ENCODE measurements around the gene RAMP3. TPM values are rescaled to one million over a fixed set of nuclear protein-coding genes. Genes with fewer than 3 reads are reported as not detected.

Gene RAMP3
- polyA plus RNA-seq, 2 of the 4 experiments (the other 2 are of a cell fraction), result not detected

DNA sequence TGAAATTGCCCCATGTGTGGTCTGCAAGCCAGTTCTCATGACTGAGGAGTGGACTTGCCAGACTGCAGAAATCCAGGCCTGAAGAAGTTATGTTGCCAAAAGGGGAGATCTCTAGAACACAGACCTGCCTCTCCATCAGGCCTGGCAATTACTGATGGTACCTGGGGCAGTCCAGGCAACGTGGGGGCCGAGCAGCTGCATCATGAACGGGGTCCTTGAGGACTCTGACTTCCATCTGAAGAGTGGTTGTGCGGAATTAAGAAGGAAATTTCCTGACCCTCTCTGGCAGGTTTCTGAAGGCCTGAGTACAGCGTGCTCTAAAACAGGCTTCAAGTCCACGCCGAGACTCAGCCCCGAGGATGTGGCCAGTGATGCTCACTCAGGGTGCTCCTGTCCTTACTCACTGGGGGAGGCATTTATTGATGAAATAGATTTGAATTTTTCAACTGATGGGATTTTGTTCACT, 30.4 kb downstream of the RAMP3 start:
- Histone ChIP-seq H3K27ac (no peak overlapping the region), H3K9me3 (no peaks in the 10 kb centered on the region), H3K4me3 (no peak overlapping the region), H3K4me2 (no peak overlapping the region), H3K4me1 (no peaks in the 10 kb centered on the region)
- TF ChIP-seq BHLHE40 (IDR thresholded peaks at IDR 0.05; ENCODE audit: low read depth, low read length), result no peak
- TF ChIP-seq JUNB (IDR thresholded peaks at IDR 0.05), result no peak
- TF ChIP-seq ZNF302 (CRISPR knock-in tag; IDR thresholded peaks at IDR 0.05), result no peak
- TF ChIP-seq RCOR1 (IDR thresholded peaks at IDR 0.05; ENCODE audit: low read depth, low read length), result no peak
- DNase-seq (ENCODE audit: low read depth in 1 of 2, low spot score in 1 of 2) (no peak), ATAC-seq (no peak), FAIRE-seq (no peak)
- CTCF ChIA-PET, result no interaction called here
- POLR2A ChIA-PET, result no interaction called here
- 59% methylated on average over 8 of the region's 8 CpGs for WGBS (ENCODE audit: missing lambda C conversion rate)

DNA sequence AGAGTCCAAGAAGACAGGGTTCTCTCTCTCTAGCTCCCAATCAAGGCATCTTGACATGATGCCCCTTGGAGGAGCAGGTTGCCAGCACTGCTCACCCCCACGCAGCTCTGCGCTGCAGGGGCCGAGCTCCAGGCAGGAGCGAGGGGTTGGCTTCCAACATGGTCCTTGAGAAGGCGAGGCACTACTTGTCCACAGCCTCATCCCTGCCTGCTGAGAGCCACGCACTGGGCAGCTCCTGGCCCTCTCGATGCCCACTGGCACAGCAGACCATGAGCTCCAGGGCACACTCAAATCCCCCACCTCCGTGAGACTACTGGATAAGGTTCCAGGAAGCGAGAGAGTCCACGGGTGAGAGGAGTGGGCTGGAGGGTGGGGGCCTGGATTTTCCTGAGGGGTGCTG, 31.1 kb downstream of the RAMP3 start:
- no peak overlapping the region for H3K27ac ChIP-seq
- 32% methylated on average over 6 of the region's 10 CpGs for WGBS (ENCODE audit: missing lambda C conversion rate)
- no peaks in the 10 kb centered on the region for H3K4me1 ChIP-seq
- CTCF ChIA-PET, result no interaction called here
- TF ChIP-seq HOXB13 (CRISPR knock-in tag; IDR thresholded peaks at IDR 0.05; ENCODE audit: low read depth) (no peak), CHD2 (IDR thresholded peaks at IDR 0.05; ENCODE audit: low read length, partially characterized antibody) (no peak), MAX (IDR thresholded peaks at IDR 0.05) (no peak), POLR2A (IDR thresholded peaks at IDR 0.05; ENCODE audit: low read length) (no peak), CBX2 (IDR thresholded peaks at IDR 0.05; ENCODE audit: borderline replicate concordance, low read depth) (no peak)
- H3K4me3 ChIP-seq, result no peak overlapping the region
- no peak overlapping the region for H3K4me2 ChIP-seq
- POLR2A ChIA-PET, result no interaction called here
- DNase-seq (ENCODE audit: low read depth in 1 of 2, low spot score in 1 of 2) (no peak), ATAC-seq (no peak), FAIRE-seq (no peak)
- H3K9me3 ChIP-seq, result no peaks in the 10 kb centered on the region

GRCh38 chr7:45189151-45189970, 31.8 kb downstream of the RAMP3 start:
- Histone ChIP-seq H3K9me3 (no peaks in the 10 kb centered on the region), H3K27ac (no peak overlapping the region), H3K4me3 (no peak overlapping the region), H3K4me1 (no peaks in the 10 kb centered on the region), H3K4me2 (no peak overlapping the region)
- CTCF ChIA-PET, result interaction anchor here (1.0 kb wide), 1 partner anchor 67 kb away, joined by 3 read pairs; no protein-coding TSS in a partner anchor
- DNase-seq (ENCODE audit: low read depth in 1 of 2, low spot score in 1 of 2) (no peak), ATAC-seq (no peak), FAIRE-seq (no peak)
- 55% methylated on average over 16 of the region's 20 CpGs for WGBS (ENCODE audit: missing lambda C conversion rate)
- no peak for TF ChIP-seq FOXS1 (CRISPR knock-in tag; IDR thresholded peaks at IDR 0.05)
- TF ChIP-seq MAX (IDR thresholded peaks at IDR 0.05), result no peak
- TF ChIP-seq, protein P1, sequence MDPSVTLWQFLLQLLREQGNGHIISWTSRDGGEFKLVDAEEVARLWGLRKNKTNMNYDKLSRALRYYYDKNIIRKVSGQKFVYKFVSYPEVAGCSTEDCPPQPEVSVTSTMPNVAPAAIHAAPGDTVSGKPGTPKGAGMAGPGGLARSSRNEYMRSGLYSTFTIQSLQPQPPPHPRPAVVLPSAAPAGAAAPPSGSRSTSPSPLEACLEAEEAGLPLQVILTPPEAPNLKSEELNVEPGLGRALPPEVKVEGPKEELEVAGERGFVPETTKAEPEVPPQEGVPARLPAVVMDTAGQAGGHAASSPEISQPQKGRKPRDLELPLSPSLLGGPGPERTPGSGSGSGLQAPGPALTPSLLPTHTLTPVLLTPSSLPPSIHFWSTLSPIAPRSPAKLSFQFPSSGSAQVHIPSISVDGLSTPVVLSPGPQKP (IDR thresholded peaks at IDR 0.05; ENCODE audit: low read depth, low read length), result no peak
- no peak for TF ChIP-seq KDM1A (IDR thresholded peaks at IDR 0.05; ENCODE audit: low read depth)
- TF ChIP-seq, protein P2, sequence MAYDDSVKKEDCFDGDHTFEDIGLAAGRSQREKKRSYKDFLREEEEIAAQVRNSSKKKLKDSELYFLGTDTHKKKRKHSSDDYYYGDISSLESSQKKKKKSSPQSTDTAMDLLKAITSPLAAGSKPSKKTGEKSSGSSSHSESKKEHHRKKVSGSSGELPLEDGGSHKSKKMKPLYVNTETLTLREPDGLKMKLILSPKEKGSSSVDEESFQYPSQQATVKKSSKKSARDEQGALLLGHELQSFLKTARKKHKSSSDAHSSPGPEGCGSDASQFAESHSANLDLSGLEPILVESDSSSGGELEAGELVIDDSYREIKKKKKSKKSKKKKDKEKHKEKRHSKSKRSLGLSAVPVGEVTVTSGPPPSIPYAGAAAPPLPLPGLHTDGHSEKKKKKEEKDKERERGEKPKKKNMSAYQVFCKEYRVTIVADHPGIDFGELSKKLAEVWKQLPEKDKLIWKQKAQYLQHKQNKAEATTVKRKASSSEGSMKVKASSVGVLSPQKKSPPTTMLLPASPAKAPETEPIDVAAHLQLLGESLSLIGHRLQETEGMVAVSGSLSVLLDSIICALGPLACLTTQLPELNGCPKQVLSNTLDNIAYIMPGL (CRISPR knock-in tag; IDR thresholded peaks at IDR 0.05; ENCODE audit: borderline replicate concordance), result no peak
- no peak for TF ChIP-seq RAD21 (conservative IDR thresholded peaks at IDR 0.05 in 1 of 2, IDR thresholded peaks at IDR 0.05 in 1 of 2)
- POLR2A ChIA-PET, result no interaction called here

Data from A549 (cell line).